ENCODE results near the gene COPZ2.
"Not testable (repeated sequence)": the region's sequence is repeated elsewhere in the genome, so short reads cannot be mapped to it uniquely, and the experiment has no call there.

COPZ2 gene

GRCh38 chr17:48037036-48037837, at the start of gene COPZ2:
Gene COPZ2 (minus strand): TSS chr17:48037797. CDS start chr17:48037777, 20 bp downstream.
- no peak for DNase-seq
- in situ Hi-C loops (cut with MboI; ENCODE audit: low pct_unique_long_range_greater_than_20kb, low sequenced_read_pairs), result loop anchor here (10.0 kb wide), 1 partner anchor 88 kb away; no protein-coding TSS in a partner anchor

GRCh38 chr17:48084932-48085331, 47.3 kb upstream of the COPZ2 start:
- no peak for DNase-seq
- in situ Hi-C loops (cut with MboI; ENCODE audit: low pct_unique_long_range_greater_than_20kb, low sequenced_read_pairs), result no loop called here

GRCh38 chr17:48081858-48082257, 44.3 kb upstream of the COPZ2 start:
- in situ Hi-C loops (cut with MboI; ENCODE audit: low pct_unique_long_range_greater_than_20kb, low sequenced_read_pairs), result no loop called here
- no peak for DNase-seq

- in situ Hi-C loops (cut with MboI; ENCODE audit: low pct_unique_long_range_greater_than_20kb, low sequenced_read_pairs), result not testable (repeated sequence)
Measured at GRCh38 chr17:48077152-48077551, 39.6 kb upstream of the COPZ2 start.

GRCh38 chr17:48074322-48075081, 36.9 kb upstream of the COPZ2 start:
- DNase-seq, result peak; percentile 79
- in situ Hi-C loops (cut with MboI; ENCODE audit: low pct_unique_long_range_greater_than_20kb, low sequenced_read_pairs), result no loop called here

More at GRCh38 chr17:48077152-48077551, 39.6 kb upstream of the COPZ2 start:
- not testable (repeated sequence) for DNase-seq

- DNase-seq; in situ Hi-C loops (cut with MboI; ENCODE audit: low pct_unique_long_range_greater_than_20kb, low sequenced_read_pairs): not testable (repeated sequence)
Measured at GRCh38 chr17:48073566-48074094, 36.0 kb upstream of the COPZ2 start.

- DNase-seq; in situ Hi-C loops (cut with MboI; ENCODE audit: low pct_unique_long_range_greater_than_20kb, low sequenced_read_pairs): not testable (repeated sequence)
Measured at GRCh38 chr17:48072811-48073210, 35.2 kb upstream of the COPZ2 start.

- DNase-seq, result no peak
Measured at GRCh38 chr17:48071654-48072053, 34.1 kb upstream of the COPZ2 start.

GRCh38 chr17:48070195-48070594, 32.6 kb upstream of the COPZ2 start:
- DNase-seq, result no peak
- in situ Hi-C loops (cut with MboI; ENCODE audit: low pct_unique_long_range_greater_than_20kb, low sequenced_read_pairs), result no loop called here

More at GRCh38 chr17:48071654-48072053, 34.1 kb upstream of the COPZ2 start:
- in situ Hi-C loops (cut with MboI; ENCODE audit: low pct_unique_long_range_greater_than_20kb, low sequenced_read_pairs), result no loop called here

GRCh38 chr17:48068491-48068961, 30.9 kb upstream of the COPZ2 start:
- in situ Hi-C loops (cut with MboI; ENCODE audit: low pct_unique_long_range_greater_than_20kb, low sequenced_read_pairs), result no loop called here
- DNase-seq, result no peak

GRCh38 chr17:48067808-48068207, 30.2 kb upstream of the COPZ2 start:
- in situ Hi-C loops (cut with MboI; ENCODE audit: low pct_unique_long_range_greater_than_20kb, low sequenced_read_pairs); DNase-seq: not testable (repeated sequence)

- in situ Hi-C loops (cut with MboI; ENCODE audit: low pct_unique_long_range_greater_than_20kb, low sequenced_read_pairs), result no loop called here
- no peak for DNase-seq
Measured at GRCh38 chr17:48067245-48067644, 29.6 kb upstream of the COPZ2 start.

GRCh38 chr17:48066656-48067055, 29.1 kb upstream of the COPZ2 start:
- in situ Hi-C loops (cut with MboI; ENCODE audit: low pct_unique_long_range_greater_than_20kb, low sequenced_read_pairs), result no loop called here
- DNase-seq, result no peak

GRCh38 chr17:48066192-48066591, 28.6 kb upstream of the COPZ2 start:
- in situ Hi-C loops (cut with MboI; ENCODE audit: low pct_unique_long_range_greater_than_20kb, low sequenced_read_pairs), result no loop called here
- no peak for DNase-seq

GRCh38 chr17:48064638-48065037, 27.0 kb upstream of the COPZ2 start:
- in situ Hi-C loops (cut with MboI; ENCODE audit: low pct_unique_long_range_greater_than_20kb, low sequenced_read_pairs), result no loop called here
- DNase-seq, result no peak

- no peak for DNase-seq
- in situ Hi-C loops (cut with MboI; ENCODE audit: low pct_unique_long_range_greater_than_20kb, low sequenced_read_pairs), result no loop called here
Measured at GRCh38 chr17:48062273-48062672, 24.7 kb upstream of the COPZ2 start.

- in situ Hi-C loops (cut with MboI; ENCODE audit: low pct_unique_long_range_greater_than_20kb, low sequenced_read_pairs), result no loop called here
- DNase-seq, result no peak
Measured at GRCh38 chr17:48060249-48060648, 22.7 kb upstream of the COPZ2 start.

GRCh38 chr17:48059125-48059668, 21.6 kb upstream of the COPZ2 start:
- in situ Hi-C loops (cut with MboI; ENCODE audit: low pct_unique_long_range_greater_than_20kb, low sequenced_read_pairs), result no loop called here
- no peak for DNase-seq

- no peak for DNase-seq
- in situ Hi-C loops (cut with MboI; ENCODE audit: low pct_unique_long_range_greater_than_20kb, low sequenced_read_pairs), result no loop called here
Measured at GRCh38 chr17:48058393-48059124, 21.0 kb upstream of the COPZ2 start.

All from KBM-7 (cell line).